Psoas muscle (tissue), 7 donors: ENCODE results near the gene RBM7. TPM values are rescaled to one million over a fixed set of nuclear protein-coding genes. Genes with fewer than 3 reads are reported as not detected.

ENCODE experiments used
- polyA plus RNA-seq, 3 donors: library from polyadenylated mRNA; stranded (reverse); fragments of 200-250 nt; gene quantifications; one replicate each; pipeline ENCODE4 v1.2.3, GENCODE V29; 2013
- total RNA-seq, 4 donors: library from RNA; stranded (reverse); fragmentation: NEBNext Ultra II Directional in 2 of 4; extraction: Animal tissue kit (Norgen Biotek cat#: 25700) in 2 of 4; gene quantifications; one replicate each; pipeline versions ENCODE4 v1.2.1 to v1.2.4, GENCODE V29; 2021 to 2023
- donor health status: healthy with polysubstance abuse.
- donor health status: DM: no; HTN: no; CAD: no; lungs with moderate emphysema.
- donor health status: Bipolar disorder and iron deficiency.
- donor health status: healthy.
- donor health status: DM: no; HTN: no; CAD: no.
- donor health status: DM: no; HTN: no; CAD: no.
- donor health status: DM: yes; HTN: yes; CAD: no.

RBM7 gene
- total and polyA plus RNA-seq, 7 donors: 9.1 to 24.1 (median 17.4) TPM

Other genes starting within 250 kb of the RBM7 start
- gene NNMT, start 104.3 kb upstream of the RBM7 start, total RNA-seq: 1,000 to 10,000 TPM in 1 of 4 donors, 100 to 1,000 TPM in 3; 165 to 2,602 (median 604) TPM
- 1,000 to 10,000 TPM in 2 of 3 donors, 100 to 1,000 TPM in 1; 649 to 3,089 (median 1,851) TPM for gene NNMT, start 104.3 kb upstream of the RBM7 start, polyA plus RNA-seq
- 10 to 100 TPM in 3 of 4 donors, 1 to 10 TPM in 1; 7.8 to 18.1 (median 11.5) TPM for gene C11orf71, start 155 bp upstream of the RBM7 start, total RNA-seq
- 10 to 100 TPM in 1 of 3 donors, 1 to 10 TPM in 2; 3.4 to 13.1 (median 5.0) TPM for gene C11orf71, start 155 bp upstream of the RBM7 start, polyA plus RNA-seq
- 10 to 100 TPM; 44.1 to 77.4 (median 61.9) TPM for gene REXO2, start 38.8 kb downstream of the RBM7 start, total RNA-seq
- gene REXO2, start 38.8 kb downstream of the RBM7 start, polyA plus RNA-seq: 10 to 100 TPM; 57.4 to 67.8 (median 67.5) TPM
- gene NXPE1, start 159.2 kb downstream of the RBM7 start, total RNA-seq: under 1 TPM in 2 of 4 donors, not detected in 2; 0.24 to 0.39 TPM
- gene NXPE1, start 159.2 kb downstream of the RBM7 start, polyA plus RNA-seq: under 1 TPM in 2 of 3 donors, not detected in 1; 0.08 to 0.15 TPM
- not detected for gene NXPE4, start 195.1 kb downstream of the RBM7 start, total RNA-seq
- not detected for gene NXPE4, start 195.1 kb downstream of the RBM7 start, polyA plus RNA-seq